Activated T-helper 17 cell treated with anti-CD3 and anti-CD28 coated beads, Interleukin-2, amount 50 U/mL, for 72 hours (primary cell): Measurements from ENCODE around the gene ULBP1. TPM values are rescaled to one million over a fixed set of nuclear protein-coding genes. Genes with fewer than 3 reads are reported as not detected.
"Not testable (repeated sequence)": the region's sequence is repeated elsewhere in the genome, so short reads cannot be mapped to it uniquely, and the experiment has no call there.

Source experiments
- ATAC-seq: fragments of 150-1000 bp; cut with Tn5 transposase; replicated peaks from 2 replicates; pipeline ENCODE4 v1.10.0; 2021; ENCODE audit warnings: mild to moderate bottlenecking, moderate library complexity
- H3K27ac Mint-ChIP-seq: one replicate; pipeline ENCODE4 v1.8.0; 2022; ENCODE audit warnings: mixed read lengths
- H3K27me3 Mint-ChIP-seq: one replicate; pipeline ENCODE4 v1.8.0; 2022; ENCODE audit warnings: mixed read lengths
- H3K36me3 Mint-ChIP-seq: one replicate; pipeline ENCODE4 v1.8.0; 2022; ENCODE audit warnings: low read depth, mild to moderate bottlenecking, mixed read lengths
- H3K4me1 Mint-ChIP-seq: one replicate; pipeline ENCODE4 v1.8.0; 2022; ENCODE audit warnings: mixed read lengths
- H3K4me3 Mint-ChIP-seq: one replicate; pipeline ENCODE4 v1.8.0; 2022; ENCODE audit warnings: mild to moderate bottlenecking, mixed read lengths
- H3K9me3 Mint-ChIP-seq: one replicate; pipeline ENCODE4 v1.8.0; 2022; ENCODE audit warnings: mixed read lengths
- total RNA-seq, 2 donors: library from RNA; stranded (reverse); gene quantifications; one replicate each; pipeline ENCODE4 v1.2.3, GENCODE V29; 2022

ULBP1 gene, protein sequence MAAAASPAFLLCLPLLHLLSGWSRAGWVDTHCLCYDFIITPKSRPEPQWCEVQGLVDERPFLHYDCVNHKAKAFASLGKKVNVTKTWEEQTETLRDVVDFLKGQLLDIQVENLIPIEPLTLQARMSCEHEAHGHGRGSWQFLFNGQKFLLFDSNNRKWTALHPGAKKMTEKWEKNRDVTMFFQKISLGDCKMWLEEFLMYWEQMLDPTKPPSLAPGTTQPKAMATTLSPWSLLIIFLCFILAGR
- under 1 TPM; 0.35 to 0.48 TPM for total RNA-seq

DNA sequence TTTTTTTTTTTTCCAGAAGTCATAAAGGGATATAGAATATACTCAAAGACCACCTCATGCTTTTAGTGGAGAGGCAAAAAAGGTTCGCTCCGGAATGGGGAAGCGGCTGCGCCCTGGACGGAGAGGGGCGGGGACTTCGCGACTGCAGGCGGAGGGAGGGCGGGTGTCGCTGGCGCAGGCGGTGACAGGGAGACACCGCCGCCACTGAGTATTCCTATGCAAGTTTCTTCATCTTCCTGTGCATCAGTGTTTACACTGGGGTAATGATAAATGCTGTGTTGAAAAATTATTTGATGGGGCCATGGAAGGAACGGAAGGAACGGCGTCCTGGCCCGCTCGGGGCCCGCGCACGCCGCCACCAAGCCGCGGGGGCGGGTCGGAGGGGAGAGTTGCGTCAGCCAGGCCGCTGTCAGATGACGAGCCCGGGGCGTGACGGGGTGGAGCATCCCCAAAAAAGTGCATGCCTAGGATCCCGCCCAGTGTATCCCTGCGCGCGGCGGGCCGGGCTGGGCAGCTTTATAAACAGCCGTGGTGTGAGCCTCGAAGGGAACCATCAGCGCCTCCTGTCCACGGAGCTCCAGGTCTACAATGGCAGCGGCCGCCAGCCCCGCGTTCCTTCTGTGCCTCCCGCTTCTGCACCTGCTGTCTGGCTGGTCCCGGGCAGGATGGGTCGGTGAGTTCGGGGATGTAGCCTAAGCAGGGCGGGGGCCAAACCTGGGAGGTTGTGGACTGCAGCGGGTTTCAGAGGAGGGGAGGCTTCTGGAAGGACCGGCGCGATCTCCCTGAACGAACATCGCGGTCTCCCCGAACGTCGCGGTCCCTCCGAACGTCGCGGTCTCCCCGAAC lies at the start of gene ULBP1:
Gene ULBP1 (plus strand): TSS at position 482 of the 846 bp plus-strand sequence. CDS start 107 bp downstream, at position 589.
- Mint-ChIP-seq H3K27me3 (peaks cover 62% of the 10 kb centered on the region), H3K9me3 (no peaks in the 10 kb centered on the region), H3K36me3 (peaks cover 19% of the 10 kb centered on the region), H3K4me3 (peak within 1 kb of the TSS; percentile 87), H3K27ac (peak within 1 kb of the TSS; percentile 84), H3K4me1 (peaks cover 23% of the 10 kb centered on the region)
- peak; percentile 87 for ATAC-seq

DNA sequence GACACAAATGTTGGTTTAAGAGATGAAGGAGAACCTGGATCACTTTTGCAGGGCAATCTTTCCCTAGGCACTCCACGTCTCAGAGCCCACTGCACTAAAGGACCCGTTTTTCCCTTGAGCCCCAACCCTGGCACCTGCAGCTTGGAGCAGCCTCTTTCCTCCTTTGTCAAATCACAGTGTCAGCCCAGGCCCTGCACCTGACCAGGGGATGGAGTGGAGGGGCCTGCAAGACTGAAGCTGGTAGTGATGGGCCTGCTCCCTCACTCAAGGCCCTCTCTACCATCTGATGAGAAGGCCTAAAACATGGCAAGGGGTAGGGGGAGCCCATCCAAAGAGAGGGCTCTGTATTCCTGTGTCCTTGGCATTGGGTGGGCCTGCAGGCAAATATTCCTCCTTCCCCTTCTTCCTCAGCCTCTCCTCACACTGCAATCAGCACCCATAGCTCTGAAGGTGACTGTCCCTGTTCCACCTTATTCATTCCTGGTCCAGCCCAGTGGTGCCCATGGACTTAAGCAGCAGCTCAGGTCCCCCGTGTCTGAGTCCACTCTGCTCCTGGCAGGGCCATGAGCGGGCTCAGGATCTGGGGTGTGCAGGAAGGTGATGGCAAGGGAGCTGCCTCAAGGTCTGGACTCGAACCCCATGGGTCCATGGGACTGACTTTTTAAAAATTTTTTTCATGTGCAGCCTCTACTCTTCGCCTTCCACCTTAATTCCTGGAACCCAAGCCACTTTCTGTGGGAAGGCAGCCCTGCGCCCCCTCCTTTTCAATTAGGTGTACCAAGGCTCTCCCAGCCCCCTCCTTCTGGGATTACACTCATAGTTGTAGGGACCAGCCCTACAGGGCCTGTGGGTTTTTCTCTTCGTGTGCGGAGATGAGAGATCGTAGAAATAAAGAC lies 47.5 kb upstream of the ULBP1 start:
- Mint-ChIP-seq H3K27ac (no peak overlapping the region), H3K27me3 (peaks cover 23% of the 10 kb centered on the region), H3K9me3 (no peaks in the 10 kb centered on the region), H3K4me3 (no peak overlapping the region), H3K4me1 (no peaks in the 10 kb centered on the region), H3K36me3 (no peaks in the 10 kb centered on the region)
- ATAC-seq: no peak

DNA sequence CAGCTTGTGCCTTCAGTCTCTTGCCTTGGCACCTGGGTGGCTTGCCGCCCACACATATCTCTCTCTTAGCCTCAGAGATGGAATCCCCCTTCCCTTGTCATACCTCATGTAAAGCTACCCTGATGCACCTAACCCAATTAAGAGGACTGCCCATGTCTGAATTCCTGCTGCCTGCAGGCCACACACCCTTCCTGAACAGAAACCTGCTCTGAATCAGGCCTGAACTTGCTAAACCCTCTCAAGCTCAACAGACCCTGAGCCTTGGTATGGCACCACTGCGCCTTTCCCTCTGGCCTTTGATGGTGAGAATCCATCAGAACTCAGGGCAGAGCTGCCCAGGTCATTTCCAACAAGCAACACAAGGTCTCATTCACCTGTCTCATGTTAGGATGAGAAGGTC lies 46.1 kb upstream of the ULBP1 start:
- Mint-ChIP-seq H3K27ac (no peak overlapping the region), H3K4me1 (peaks cover 7% of the 10 kb centered on the region), H3K36me3 (no peaks in the 10 kb centered on the region), H3K27me3 (peaks cover 31% of the 10 kb centered on the region), H3K9me3 (no peaks in the 10 kb centered on the region), H3K4me3 (no peak overlapping the region)
- ATAC-seq: no peak

DNA sequence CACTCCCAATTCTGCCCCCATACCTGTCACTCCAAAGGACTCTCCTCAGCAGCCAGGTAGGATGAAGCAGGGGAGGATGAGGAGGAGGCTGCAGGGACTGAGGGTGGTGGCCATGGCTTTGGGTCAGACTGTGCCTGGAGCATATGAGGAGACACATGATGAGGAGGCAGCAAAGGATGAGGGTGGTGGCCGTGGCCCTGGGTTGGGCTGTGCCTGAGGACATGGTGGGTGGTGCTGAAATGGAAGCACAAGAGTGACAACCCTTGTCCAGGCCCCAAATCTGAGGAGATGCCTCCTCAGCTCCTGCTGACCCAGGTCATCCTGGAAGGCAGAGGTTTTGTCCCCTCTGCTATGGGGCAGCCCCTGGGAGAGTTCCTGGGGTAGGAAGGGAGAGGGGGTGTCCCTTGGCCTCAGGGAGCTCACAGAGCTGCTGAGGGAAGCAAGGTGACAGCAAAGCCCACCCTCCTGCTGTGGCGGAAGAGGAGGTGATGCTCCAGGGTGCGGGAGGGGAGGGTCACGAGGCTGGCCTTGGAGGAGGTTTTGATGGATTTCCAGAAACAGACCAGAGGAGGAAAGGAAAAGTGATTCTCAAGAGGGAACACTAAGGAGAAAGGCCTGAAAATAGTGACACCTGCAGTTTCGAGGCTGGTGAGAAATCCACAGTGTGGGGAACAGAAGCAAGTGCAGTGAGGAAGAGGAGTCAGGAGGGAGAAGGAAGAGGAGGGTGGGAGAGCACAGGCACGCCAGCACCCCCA lies 45.4 kb upstream of the ULBP1 start:
- Mint-ChIP-seq H3K4me1 (peaks cover 8% of the 10 kb centered on the region), H3K27ac (no peak overlapping the region), H3K4me3 (no peak overlapping the region), H3K27me3 (peaks cover 37% of the 10 kb centered on the region), H3K36me3 (no peaks in the 10 kb centered on the region), H3K9me3 (no peaks in the 10 kb centered on the region)
- ATAC-seq: no peak

DNA sequence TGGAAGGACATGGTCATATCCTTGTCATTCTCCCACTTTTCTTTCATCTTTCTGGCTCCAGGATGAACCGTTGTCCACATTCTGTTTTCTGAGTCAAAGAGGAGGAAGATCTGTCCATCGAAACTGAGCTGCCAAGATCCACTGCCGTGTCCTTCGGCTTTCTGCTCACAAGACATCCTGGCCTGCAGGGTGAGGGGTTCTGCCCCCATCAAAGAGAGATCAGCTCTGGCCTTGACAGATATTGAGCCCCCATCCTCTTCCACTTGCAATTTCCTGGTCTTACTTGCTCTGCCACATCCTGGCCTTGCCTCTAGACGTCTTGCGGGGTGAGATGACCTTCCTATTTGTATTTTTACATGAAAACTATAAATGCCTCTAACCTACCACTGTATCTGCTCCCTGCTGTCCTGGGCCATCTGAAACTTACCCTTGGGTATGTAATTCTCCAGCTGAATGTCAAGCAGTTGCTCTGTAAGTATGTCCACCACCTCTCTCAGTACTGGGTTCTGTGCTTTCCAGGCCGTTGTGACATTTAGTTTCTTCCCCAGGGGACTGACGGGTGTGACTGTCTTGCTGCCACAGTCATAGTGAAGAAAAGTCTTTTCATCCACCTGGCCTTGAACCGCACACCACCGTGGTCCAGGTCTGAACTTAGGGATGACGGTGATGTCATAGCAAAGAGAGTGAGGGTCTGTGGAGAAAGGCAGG lies 44.5 kb upstream of the ULBP1 start:
- not testable (repeated sequence) for H3K36me3 Mint-ChIP-seq, ATAC-seq, H3K9me3 Mint-ChIP-seq, H3K4me3 Mint-ChIP-seq, H3K27ac Mint-ChIP-seq
- Mint-ChIP-seq H3K27me3 (peaks cover 37% of the 10 kb centered on the region), H3K4me1 (peaks cover 10% of the 10 kb centered on the region)

DNA sequence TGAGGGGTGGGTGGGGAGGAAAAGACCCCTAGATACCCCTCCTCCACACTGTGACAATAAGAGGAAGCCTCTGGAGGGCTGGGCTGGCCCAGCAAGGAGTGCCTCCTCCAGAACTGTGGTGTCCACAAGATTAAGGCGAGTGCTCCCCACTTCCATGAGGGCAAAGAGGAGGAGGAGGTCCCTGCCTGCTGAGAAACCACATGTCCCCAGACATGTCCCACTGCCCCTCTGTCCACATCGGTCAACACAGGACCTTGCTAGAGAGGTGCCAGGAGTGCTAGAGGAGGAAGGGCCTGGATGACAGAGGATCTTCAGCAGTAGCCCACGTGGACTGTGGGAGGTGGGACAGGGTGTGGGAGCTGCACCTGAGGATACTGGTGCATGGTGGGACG lies 43.9 kb upstream of the ULBP1 start:
- Mint-ChIP-seq H3K27ac (no peak overlapping the region), H3K27me3 (peaks cover 40% of the 10 kb centered on the region), H3K36me3 (no peaks in the 10 kb centered on the region), H3K4me3 (no peak overlapping the region), H3K9me3 (no peaks in the 10 kb centered on the region), H3K4me1 (peaks cover 10% of the 10 kb centered on the region)
- no peak for ATAC-seq

DNA sequence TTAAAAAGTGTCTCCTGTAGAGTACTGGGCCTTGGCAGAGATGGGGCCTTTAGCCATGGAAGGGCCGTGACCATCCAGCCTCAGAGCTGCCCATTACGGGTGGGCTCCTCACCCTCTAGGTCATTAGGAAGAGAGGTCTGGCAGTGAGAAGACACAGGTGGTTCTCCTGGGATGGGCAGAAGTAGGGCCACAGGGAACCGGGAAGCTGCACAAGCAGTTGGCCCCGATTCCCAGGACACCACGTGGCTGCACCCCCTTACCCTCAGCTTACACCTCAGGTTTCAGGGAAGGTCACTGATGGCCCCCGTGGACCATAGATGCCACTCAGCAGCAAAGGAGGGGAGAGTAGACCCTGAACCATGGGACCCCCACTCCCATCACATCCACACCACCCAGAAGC lies 42.4 kb upstream of the ULBP1 start:
- peaks cover 17% of the 10 kb centered on the region for H3K4me1 Mint-ChIP-seq
- H3K4me3 Mint-ChIP-seq: peak overlapping the region; percentile 82
- no peak for ATAC-seq
- H3K27ac Mint-ChIP-seq: no peak overlapping the region
- no peaks in the 10 kb centered on the region for H3K9me3 Mint-ChIP-seq
- no peaks in the 10 kb centered on the region for H3K36me3 Mint-ChIP-seq
- peaks cover 49% of the 10 kb centered on the region for H3K27me3 Mint-ChIP-seq

DNA sequence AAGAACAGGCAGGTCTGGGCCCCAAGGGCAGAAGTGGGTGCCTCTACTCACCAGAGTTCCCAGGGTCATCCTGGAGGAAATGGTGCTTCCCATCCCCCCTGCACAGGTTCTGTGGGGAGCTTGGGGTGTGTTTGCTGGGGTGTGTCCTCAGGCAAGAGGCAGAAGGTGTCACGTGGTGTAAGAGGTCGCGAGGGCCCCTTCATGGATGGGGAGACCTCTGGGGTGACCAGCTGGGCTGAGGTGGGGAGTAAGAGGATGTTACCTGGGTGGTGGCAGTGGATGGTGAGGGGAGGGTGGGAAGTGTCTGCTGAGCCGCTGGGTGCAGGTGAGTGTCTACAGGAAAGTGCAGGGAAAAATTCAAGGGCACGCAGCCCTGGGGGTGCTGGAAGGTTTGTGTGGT lies 41.7 kb upstream of the ULBP1 start:
- not testable (repeated sequence) for ATAC-seq, H3K27ac Mint-ChIP-seq, H3K36me3 Mint-ChIP-seq, H3K9me3 Mint-ChIP-seq
- Mint-ChIP-seq H3K27me3 (peaks cover 51% of the 10 kb centered on the region), H3K4me3 (peak overlapping the region; percentile 82), H3K4me1 (peaks cover 18% of the 10 kb centered on the region)

DNA sequence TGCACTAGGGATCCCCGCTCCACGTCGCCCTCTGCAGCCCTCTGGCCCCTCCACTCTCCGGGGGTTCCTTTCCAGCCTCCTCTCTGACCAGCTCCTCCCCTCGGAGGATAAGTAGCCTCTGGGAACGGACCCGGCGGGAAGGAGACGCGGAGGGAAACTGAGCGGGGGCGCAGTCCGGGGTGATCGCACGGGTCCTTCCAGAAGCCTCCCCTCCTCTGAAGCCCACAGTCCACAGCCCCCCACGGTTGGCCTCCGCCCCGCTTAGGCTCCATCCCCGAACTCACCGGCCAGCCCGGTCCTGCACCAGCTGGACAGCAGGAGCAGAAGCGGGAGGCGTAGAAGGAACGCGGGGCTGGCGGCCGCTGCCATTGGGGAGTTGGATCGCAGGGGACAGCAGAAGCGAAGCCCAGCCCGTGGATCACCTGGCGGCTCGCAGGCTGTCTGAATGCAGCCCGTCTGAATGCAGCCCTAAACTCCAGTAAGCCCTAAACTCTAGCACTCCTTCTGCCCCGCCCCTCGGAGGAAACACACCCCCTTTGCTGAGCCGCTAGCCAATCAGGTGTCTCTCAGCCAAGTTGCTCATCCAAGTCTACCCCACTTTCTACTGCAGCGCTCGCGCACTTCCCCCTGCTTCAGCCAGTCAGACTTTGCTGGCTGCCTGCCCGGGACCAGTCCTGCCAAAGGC lies 41.0 kb upstream of the ULBP1 start, which contains the start of gene RAET1G:
Gene RAET1G (minus strand): TSS at position 480 of the 685 bp plus-strand sequence. CDS start 111 bp downstream, at position 369.
- H3K36me3 Mint-ChIP-seq: no peaks in the 10 kb centered on the region
- peaks cover 18% of the 10 kb centered on the region for H3K4me1 Mint-ChIP-seq
- no peak within 1 kb of the TSS for H3K27ac Mint-ChIP-seq
- ATAC-seq: peak; percentile 95
- peak within 1 kb of the TSS; percentile 82 for H3K4me3 Mint-ChIP-seq
- H3K9me3 Mint-ChIP-seq: no peaks in the 10 kb centered on the region
- H3K27me3 Mint-ChIP-seq: peaks cover 57% of the 10 kb centered on the region

DNA sequence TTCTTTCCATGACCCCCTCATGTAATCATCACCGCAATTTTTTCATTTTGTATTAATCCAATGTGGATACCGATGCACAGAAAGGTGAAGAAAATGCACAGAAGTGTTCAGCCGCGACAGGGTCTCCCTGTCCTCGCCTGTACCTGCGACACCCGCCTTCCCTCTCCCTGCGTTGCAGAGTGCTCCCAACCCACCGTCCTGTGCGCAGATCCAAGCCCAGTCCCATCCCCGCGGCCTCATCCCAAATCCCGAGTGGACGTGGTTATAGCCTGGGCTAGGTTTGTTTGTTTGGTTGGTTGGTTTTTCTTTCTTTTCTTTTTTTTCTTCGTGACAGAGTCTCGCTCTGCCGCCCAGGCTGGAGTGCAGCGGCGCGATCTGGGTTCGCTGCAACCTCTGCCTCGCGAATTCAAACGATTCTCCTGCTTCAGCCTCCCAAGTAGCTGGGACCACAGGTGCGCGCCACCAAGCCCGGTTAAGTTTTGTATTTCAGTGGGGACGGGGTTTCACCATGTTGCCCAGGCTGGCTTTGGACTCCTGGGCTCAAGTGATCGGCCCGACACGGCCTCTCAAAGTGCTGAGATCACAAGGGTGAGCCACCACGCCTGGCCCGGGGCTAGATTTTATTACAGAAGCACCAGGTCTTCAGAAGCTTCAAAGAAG lies 40.3 kb upstream of the ULBP1 start:
- Mint-ChIP-seq H3K36me3 (no peaks in the 10 kb centered on the region), H3K4me1 (peaks cover 18% of the 10 kb centered on the region), H3K27ac (no peak overlapping the region), H3K4me3 (peak overlapping the region; percentile 82), H3K9me3 (no peaks in the 10 kb centered on the region), H3K27me3 (peaks cover 62% of the 10 kb centered on the region)
- ATAC-seq: peak; percentile 24

DNA sequence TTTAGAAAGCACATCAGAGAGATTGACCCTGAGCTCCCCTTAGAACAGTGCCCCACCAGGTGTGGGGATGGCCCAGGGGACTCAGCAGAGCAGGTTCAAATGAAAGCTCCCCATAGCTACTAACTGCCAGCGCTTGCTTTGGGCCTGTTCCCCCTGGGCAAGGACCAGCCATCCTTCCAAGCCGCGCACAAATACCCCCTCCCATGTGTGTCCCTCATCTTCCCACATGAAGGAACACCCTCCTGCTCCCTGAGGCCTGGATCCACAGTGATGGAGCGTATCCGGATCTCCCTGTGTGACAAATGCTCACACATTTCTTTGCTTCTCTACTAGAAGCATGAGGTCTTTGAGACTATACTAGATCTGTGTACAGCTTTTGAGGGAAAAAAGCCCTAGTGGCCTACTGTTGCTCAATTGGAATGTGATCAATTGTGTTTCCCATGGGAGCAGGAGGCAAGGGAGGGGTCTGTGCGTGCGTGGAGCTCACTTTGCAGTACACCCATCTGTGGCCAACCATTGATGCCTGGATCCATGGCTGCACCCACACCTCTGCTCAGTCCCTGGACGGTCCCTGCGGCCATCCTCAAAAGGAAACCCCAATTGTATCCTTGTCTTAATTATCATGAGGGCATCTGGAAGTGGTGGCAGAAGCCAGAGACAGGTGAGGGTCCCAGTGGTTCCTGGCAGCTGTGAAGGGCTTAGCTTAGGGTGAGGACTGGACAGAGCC lies 39.4 kb upstream of the ULBP1 start:
- Mint-ChIP-seq H3K4me3 (peak overlapping the region; percentile 82), H3K27me3 (peaks cover 68% of the 10 kb centered on the region), H3K27ac (no peak overlapping the region), H3K4me1 (peaks cover 18% of the 10 kb centered on the region), H3K36me3 (no peaks in the 10 kb centered on the region), H3K9me3 (no peaks in the 10 kb centered on the region)
- ATAC-seq: no peak

DNA sequence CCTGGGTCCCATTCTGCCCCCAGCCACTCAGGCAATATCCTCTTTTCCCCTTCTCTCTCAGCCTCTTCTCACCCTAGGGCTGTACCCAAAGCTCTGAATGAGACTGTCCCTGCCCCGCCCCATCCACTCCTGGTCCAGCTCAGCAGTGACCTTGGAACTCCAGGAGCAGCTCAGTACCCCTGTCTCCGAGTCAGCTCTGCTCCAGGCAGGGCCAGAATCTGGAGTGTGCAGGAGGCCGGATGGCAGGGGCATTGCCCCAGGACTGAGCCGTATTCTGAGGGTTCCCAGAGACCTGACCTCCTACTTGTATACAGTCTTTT lies 38.9 kb upstream of the ULBP1 start:
- no peaks in the 10 kb centered on the region for H3K9me3 Mint-ChIP-seq
- peak overlapping the region; percentile 58 for H3K4me3 Mint-ChIP-seq
- no peaks in the 10 kb centered on the region for H3K36me3 Mint-ChIP-seq

More for the DNA sequence above, 38.9 kb upstream of the ULBP1 start:
- Mint-ChIP-seq H3K27ac (no peak overlapping the region), H3K27me3 (peaks cover 73% of the 10 kb centered on the region), H3K4me1 (peaks cover 18% of the 10 kb centered on the region)
- ATAC-seq: no peak
